PC-3 (cell line): ENCODE data around the gene SETD1A.

ENCODE experiments used
- CTCF ChIP-seq: fragments of 300-600 bp; sonication (generic); conservative IDR thresholded peaks from 2 replicates; pipeline ENCODE4 v1.5.1; 2017; ENCODE audit warnings: antibody characterized with exemption, low read depth, mild to moderate bottlenecking, low read length
- EZH2 ChIP-seq: fragments of 300-600 bp; sonication (generic); IDR thresholded peaks from one replicate; pipeline ENCODE4 v1.6.1; 2017; ENCODE audit warnings: antibody characterized with exemption, mild to moderate bottlenecking, low read length; ENCODE audit not compliant: unreplicated experiment
- EZH2phosphoT487 ChIP-seq: fragments of 300-600 bp; sonication (generic); IDR thresholded peaks from 2 replicates; pipeline ENCODE4 v1.6.1; 2018; ENCODE audit warnings: mild to moderate bottlenecking, antibody characterized with exemption, low read length, borderline replicate concordance

- TF ChIP-seq CTCF = no peak
- TF ChIP-seq EZH2 = no peak
- no peak for TF ChIP-seq EZH2phosphoT487
Measured at GRCh38 chr16:30946671-30947540, 10.6 kb upstream of the SETD1A start.
